Stimulated activated CD4-positive, alpha-beta T cell treated with anti-CD3 and anti-CD28 coated beads, Interleukin-4, amount 100 ng/mL, for 1 hour (primary cell): ENCODE data around the gene ARID2.

Experiments used
- DNase-seq: peaks from one replicate; pipeline ENCODE4 v3.0.0-alpha.2; 2020

The ARID2 gene

GRCh38 chr12:45872446-45872845 is 142.9 kb downstream of the ARID2 start:
- DNase-seq, result no peak

- DNase-seq, result no peak
Measured at GRCh38 chr12:45877069-45877468, 147.6 kb downstream of the ARID2 start.

- DNase-seq, result no peak
Measured at GRCh38 chr12:45878630-45879255, 149.2 kb downstream of the ARID2 start.

- DNase-seq, result no peak
Measured at GRCh38 chr12:45879363-45879895, 149.9 kb downstream of the ARID2 start.

GRCh38 chr12:45880533-45880932 is 151.0 kb downstream of the ARID2 start:
- DNase-seq, result no peak

GRCh38 chr12:45883187-45883586 is 153.7 kb downstream of the ARID2 start:
- DNase-seq, result no peak

GRCh38 chr12:45886685-45887084 is 157.2 kb downstream of the ARID2 start:
- DNase-seq, result no peak

GRCh38 chr12:45887544-45887943 is 158.0 kb downstream of the ARID2 start:
- no peak for DNase-seq

GRCh38 chr12:45890276-45890675 is 160.8 kb downstream of the ARID2 start:
- DNase-seq, result no peak

GRCh38 chr12:45893240-45893639 is 163.7 kb downstream of the ARID2 start:
- no peak for DNase-seq

GRCh38 chr12:45895961-45896360 is 166.5 kb downstream of the ARID2 start:
- no peak for DNase-seq

- no peak for DNase-seq
Measured at GRCh38 chr12:45898094-45898493, 168.6 kb downstream of the ARID2 start.

- DNase-seq, result no peak
Measured at GRCh38 chr12:45907955-45908354, 178.4 kb downstream of the ARID2 start.

GRCh38 chr12:45909041-45909713 is 179.7 kb downstream of the ARID2 start:
- no peak for DNase-seq

GRCh38 chr12:45912774-45913173 is 183.3 kb downstream of the ARID2 start:
- DNase-seq, result no peak

- no peak for DNase-seq
Measured at GRCh38 chr12:45913631-45914030, 184.1 kb downstream of the ARID2 start.

- DNase-seq, result no peak
Measured at GRCh38 chr12:45914090-45914489, 184.6 kb downstream of the ARID2 start.

- no peak for DNase-seq
Measured at GRCh38 chr12:45915405-45915804, 185.9 kb downstream of the ARID2 start.

GRCh38 chr12:45918818-45919217 is 189.3 kb downstream of the ARID2 start:
- DNase-seq, result no peak

- DNase-seq, result no peak
Measured at GRCh38 chr12:45928309-45928708, 198.8 kb downstream of the ARID2 start.

GRCh38 chr12:45930369-45930768 is 200.9 kb downstream of the ARID2 start:
- no peak for DNase-seq

GRCh38 chr12:45933504-45933903 is 204.0 kb downstream of the ARID2 start:
- no peak for DNase-seq

- DNase-seq, result no peak
Measured at GRCh38 chr12:45934956-45935355, 205.4 kb downstream of the ARID2 start.

GRCh38 chr12:45938566-45938965 is 209.1 kb downstream of the ARID2 start:
- DNase-seq, result no peak

- DNase-seq, result no peak
Measured at GRCh38 chr12:45939759-45940158, 210.3 kb downstream of the ARID2 start.
